PFSK-1 (cell line): ENCODE results near the gene KRT80.

Source experiments
- POLR2AphosphoS5 ChIP-seq: IDR thresholded peaks from 2 replicates; pipeline ENCODE4 v1.6.1; 2012; ENCODE audit warnings: low read depth, mild to moderate bottlenecking, control low read depth, low read length, moderate library complexity
- SIN3A ChIP-seq: IDR thresholded peaks from 2 replicates; pipeline ENCODE4 v1.6.1; 2012; ENCODE audit warnings: mild to moderate bottlenecking, low read length, moderate library complexity, borderline replicate concordance; ENCODE audit not compliant: insufficient read depth
- TF ChIP-seq, protein P1 (sequence below), 2 experiments: IDR thresholded peaks; 2 replicates each; pipeline versions ENCODE4 v1.6.1 to v1.8.0; 2011 to 2012; ENCODE audit warnings: low read depth in 2 of 2, low read length in 2 of 2, control low read depth in 1 of 2, inconsistent platforms in 1 of 2, mild to moderate bottlenecking in 1 of 2, moderate library complexity in 1 of 2; ENCODE audit not compliant: insufficient read depth in 1 of 2

DNA sequence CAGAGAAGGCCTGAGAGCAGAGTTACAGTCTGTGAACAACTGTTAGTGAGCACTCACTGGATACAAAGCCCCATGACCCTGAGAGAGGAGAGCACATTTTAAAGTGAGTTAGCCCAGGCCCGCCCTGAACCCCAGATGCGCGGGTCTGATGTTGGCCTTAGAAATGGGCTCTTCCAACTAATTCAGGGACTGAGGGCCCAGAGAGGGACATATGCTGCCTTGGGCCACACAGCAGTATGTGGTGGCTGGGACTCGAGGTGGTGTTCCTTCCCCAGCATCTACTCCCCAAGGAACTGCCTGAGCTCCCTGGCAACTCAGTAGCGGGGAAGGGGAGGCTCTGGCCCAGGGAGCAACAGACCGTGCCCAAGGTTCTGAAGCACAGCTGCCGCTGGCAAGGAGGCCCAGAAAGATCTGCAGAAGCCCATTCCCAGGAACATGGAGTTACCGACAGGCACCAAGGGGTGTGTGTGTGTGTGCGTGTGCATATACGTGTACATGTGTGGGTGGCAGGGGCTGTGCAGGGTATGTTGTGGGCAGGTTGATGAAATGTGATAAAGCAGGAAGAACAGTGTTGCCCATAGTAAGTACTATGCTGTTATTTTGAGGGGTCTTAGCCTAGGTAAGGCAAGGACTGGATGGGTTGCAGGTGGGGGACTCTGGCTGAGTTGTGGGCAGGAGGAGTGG lies 40.5 kb downstream of the KRT80 start:
- TF ChIP-seq POLR2AphosphoS5 (no peak), SIN3A (no peak)
- TF ChIP-seq, protein P1, sequence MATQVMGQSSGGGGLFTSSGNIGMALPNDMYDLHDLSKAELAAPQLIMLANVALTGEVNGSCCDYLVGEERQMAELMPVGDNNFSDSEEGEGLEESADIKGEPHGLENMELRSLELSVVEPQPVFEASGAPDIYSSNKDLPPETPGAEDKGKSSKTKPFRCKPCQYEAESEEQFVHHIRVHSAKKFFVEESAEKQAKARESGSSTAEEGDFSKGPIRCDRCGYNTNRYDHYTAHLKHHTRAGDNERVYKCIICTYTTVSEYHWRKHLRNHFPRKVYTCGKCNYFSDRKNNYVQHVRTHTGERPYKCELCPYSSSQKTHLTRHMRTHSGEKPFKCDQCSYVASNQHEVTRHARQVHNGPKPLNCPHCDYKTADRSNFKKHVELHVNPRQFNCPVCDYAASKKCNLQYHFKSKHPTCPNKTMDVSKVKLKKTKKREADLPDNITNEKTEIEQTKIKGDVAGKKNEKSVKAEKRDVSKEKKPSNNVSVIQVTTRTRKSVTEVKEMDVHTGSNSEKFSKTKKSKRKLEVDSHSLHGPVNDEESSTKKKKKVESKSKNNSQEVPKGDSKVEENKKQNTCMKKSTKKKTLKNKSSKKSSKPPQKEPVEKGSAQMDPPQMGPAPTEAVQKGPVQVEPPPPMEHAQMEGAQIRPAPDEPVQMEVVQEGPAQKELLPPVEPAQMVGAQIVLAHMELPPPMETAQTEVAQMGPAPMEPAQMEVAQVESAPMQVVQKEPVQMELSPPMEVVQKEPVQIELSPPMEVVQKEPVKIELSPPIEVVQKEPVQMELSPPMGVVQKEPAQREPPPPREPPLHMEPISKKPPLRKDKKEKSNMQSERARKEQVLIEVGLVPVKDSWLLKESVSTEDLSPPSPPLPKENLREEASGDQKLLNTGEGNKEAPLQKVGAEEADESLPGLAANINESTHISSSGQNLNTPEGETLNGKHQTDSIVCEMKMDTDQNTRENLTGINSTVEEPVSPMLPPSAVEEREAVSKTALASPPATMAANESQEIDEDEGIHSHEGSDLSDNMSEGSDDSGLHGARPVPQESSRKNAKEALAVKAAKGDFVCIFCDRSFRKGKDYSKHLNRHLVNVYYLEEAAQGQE (IDR thresholded peaks at IDR 0.05; ENCODE audit: insufficient read depth in 1 of 2, low read depth in 2 of 2, low read length in 2 of 2) = no peak
